ENCODE measurements around the gene CEACAM19. TPM values are rescaled to one million over a fixed set of nuclear protein-coding genes. Genes with fewer than 3 reads are reported as not detected.

The CEACAM19 gene
- total and polyA plus RNA-seq, 2 of the 13 experiments (the other 11 are each of a cell fraction or from before 2014, with no cell fraction given), result 1.3 to 4.0 TPM

DNA sequence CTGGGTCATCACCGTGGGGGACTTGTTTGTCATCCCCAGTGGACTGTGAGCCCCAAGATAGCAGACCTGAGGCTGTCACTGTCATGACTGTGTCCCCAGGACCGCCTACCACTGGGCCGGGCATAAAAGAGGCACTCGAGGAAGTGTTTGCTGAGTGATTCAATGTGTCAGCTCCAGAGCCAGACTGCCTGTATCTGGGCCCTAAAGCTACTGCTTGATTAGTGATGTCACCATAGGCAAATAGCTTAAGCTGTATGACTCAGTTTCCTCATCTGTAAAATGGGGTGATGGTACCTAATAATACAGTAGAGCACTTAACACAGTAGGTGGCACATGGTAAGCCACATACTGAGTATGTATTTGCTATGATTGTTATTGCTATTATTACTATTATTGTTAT, 11.2 kb upstream of the CEACAM19 start:
- Histone ChIP-seq H3K36me3 (replicated peaks in 1 of 2; ENCODE audit: control insufficient read depth in 1 of 2, insufficient read depth in 2 of 2, low read length in 2 of 2) (peaks cover 42 to 80% of the 10 kb centered on the region in 2 experiments), H3K4me2 (ENCODE audit: low read depth, low read length) (no peak overlapping the region), H2AFZ (ENCODE audit: low read length) (no peak overlapping the region), H3K9ac (ENCODE audit: insufficient read depth, low read depth, low read length) (no peak overlapping the region), H3K4me1 (ENCODE audit: insufficient read depth, low read length) (no peaks in the 10 kb centered on the region), H3K27me3 (ENCODE audit: control insufficient read depth in 1 of 2, insufficient read depth in 2 of 2, low read length in 2 of 2) (no peaks in the 10 kb centered on the region), H3K4me3 (replicated peaks in 1 of 3; ENCODE audit: insufficient read depth in 1 of 3, low read depth in 2 of 3, low read length in 3 of 3) (no peak overlapping the region), H4K20me1 (ENCODE audit: insufficient read depth, low read length) (0 out of 2 replicates have a peak, but pooled peaks cover 4% of the 10 kb centered on the region), H3K79me2 (ENCODE audit: insufficient read depth, low read length) (no peaks in the 10 kb centered on the region), H3K27ac (ENCODE audit: extremely low read length, insufficient read depth, low read length) (no peak overlapping the region), H3K9me3 (ENCODE audit: low read length) (no peaks in the 10 kb centered on the region)
- FAIRE-seq (no peak), ATAC-seq (no peak), DNase-seq (ENCODE audit: low spot score) (no peak)
- no peak for TF ChIP-seq ZNF367 (CRISPR knock-in tag; IDR thresholded peaks at IDR 0.05; ENCODE audit: borderline replicate concordance)
- peak; percentile 39; the same call in 1 of the 2 replicates for TF ChIP-seq CREB1 (IDR thresholded peaks at IDR 0.05)
- TF ChIP-seq CREB1 (CRISPR knock-in tag; IDR thresholded peaks at IDR 0.05), result no peak
- TF ChIP-seq ZNF629 (CRISPR knock-in tag; conservative IDR thresholded peaks at IDR 0.05), result peak; percentile 84
- no peak for TF ChIP-seq RORA (CRISPR knock-in tag; IDR thresholded peaks at IDR 0.05)
- TF ChIP-seq RBM22 (optimal IDR thresholded peaks at IDR 0.05; ENCODE audit: low read length), result peak; percentile 72
- in situ Hi-C loops (cut with HindIII; ENCODE audit: extremely low pct_ligation_motif_present, low pct_unique_long_range_greater_than_20kb) (no loop called here), intact Hi-C loops (cut with micrococcal nuclease; ENCODE audit: unreplicated experiment) (no loop called here)
- ChIA-PET POLR2A (interaction anchor here (0.9 to 1.7 kb wide), 3 partner anchors 48 to 99 kb away, joined by 3 to 5 read pairs (median 5); no protein-coding TSS in a partner anchor), CTCF (ENCODE audit: low intra/inter-chr PET ratio, low total read pairs) (no interaction called here)
- 78% methylated on average over 2 of the region's 4 CpGs for WGBS (ENCODE audit: low lambda C conversion rate)
- no TSS peak for BruUV-seq (replicated peaks)

DNA sequence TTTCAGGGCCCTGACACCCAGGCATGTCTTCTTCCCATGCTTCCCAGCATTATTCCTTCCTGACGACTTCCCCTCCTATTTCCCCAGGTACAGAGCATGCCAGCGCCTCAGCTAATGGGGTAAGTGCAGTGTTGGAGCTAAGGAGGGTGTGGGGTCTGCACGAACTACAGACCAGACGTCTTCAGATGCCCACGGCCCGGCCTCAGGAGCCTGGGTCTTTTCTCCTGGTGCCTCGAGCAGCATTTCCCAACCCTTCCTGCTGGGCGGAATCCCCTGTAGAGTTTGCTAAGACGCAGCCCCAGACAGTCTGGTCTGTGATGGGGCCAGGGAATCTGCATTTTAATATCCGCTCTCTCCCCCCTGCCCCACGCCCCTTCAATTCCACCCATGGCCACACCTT, 10.1 kb upstream of the CEACAM19 start:
- Histone ChIP-seq H3K4me2 (ENCODE audit: low read depth, low read length) (no peak overlapping the region), H3K4me1 (ENCODE audit: insufficient read depth, low read length) (no peaks in the 10 kb centered on the region), H3K36me3 (replicated peaks in 1 of 2; ENCODE audit: control insufficient read depth in 1 of 2, insufficient read depth in 2 of 2, low read length in 2 of 2) (peaks cover 40 to 69% of the 10 kb centered on the region in 2 experiments), H3K27me3 (ENCODE audit: control insufficient read depth in 1 of 2, insufficient read depth in 2 of 2, low read length in 2 of 2) (no peaks in the 10 kb centered on the region), H3K9me3 (ENCODE audit: low read length) (no peaks in the 10 kb centered on the region), H3K9ac (ENCODE audit: insufficient read depth, low read depth, low read length) (no peak overlapping the region), H3K27ac (ENCODE audit: extremely low read length, insufficient read depth, low read length) (no peak overlapping the region), H2AFZ (ENCODE audit: low read length) (no peak overlapping the region), H3K79me2 (ENCODE audit: insufficient read depth, low read length) (no peaks in the 10 kb centered on the region), H4K20me1 (ENCODE audit: insufficient read depth, low read length) (0 out of 2 replicates have a peak, but pooled peaks cover 4% of the 10 kb centered on the region), H3K4me3 (replicated peaks in 1 of 3; ENCODE audit: insufficient read depth in 1 of 3, low read depth in 2 of 3, low read length in 3 of 3) (no peak overlapping the region)
- POLR2A ChIA-PET, result interaction anchor here (0.7 to 1.3 kb wide), 2 partner anchors 30 to 90 kb away, joined by 3 read pairs; no protein-coding TSS in a partner anchor
- 97% methylated on average over 10 of the region's 11 CpGs for WGBS (ENCODE audit: low lambda C conversion rate)
- ATAC-seq (no peak), DNase-seq (ENCODE audit: low spot score) (no peak), FAIRE-seq (no peak)
- intact Hi-C loops (cut with micrococcal nuclease; ENCODE audit: unreplicated experiment) (no loop called here), in situ Hi-C loops (cut with HindIII; ENCODE audit: extremely low pct_ligation_motif_present, low pct_unique_long_range_greater_than_20kb) (no loop called here)
- no TSS peak for BruUV-seq (replicated peaks)
- CTCF ChIA-PET (ENCODE audit: low intra/inter-chr PET ratio, low total read pairs), result no interaction called here
- TF ChIP-seq HNF4G (IDR thresholded peaks at IDR 0.05; ENCODE audit: borderline replicate concordance, low read depth, low read length) (no peak), HNF4G (CRISPR knock-in tag; IDR thresholded peaks at IDR 0.05; ENCODE audit: borderline replicate concordance, low read depth) (no peak), POLR2AphosphoS5 (IDR thresholded peaks at IDR 0.05; ENCODE audit: low read depth, low read length) (peak; percentile 50), POLR2A (IDR thresholded peaks at IDR 0.05; ENCODE audit: insufficient read depth in 1 of 2, low read depth in 2 of 2, low read length in 2 of 2) (0 out of 4 replicates have a peak, but pooled peaks of 1 of the 2 experiments have one; percentile 17), ZC3H4 (CRISPR knock-in tag; IDR thresholded peaks at IDR 0.05; ENCODE audit: borderline replicate concordance) (no peak)
